HepG2 (cell line): ENCODE results near the gene ZDHHC16. TPM values are rescaled to one million over a fixed set of nuclear protein-coding genes. Genes with fewer than 3 reads are reported as not detected.
A peak's percentile ranks its signal among the peaks of the same experiment; 100 is the strongest.

Experiments
- ARHGAP35 ChIP-seq: sonication (generic); formaldehyde crosslinking; IDR thresholded peaks from 2 replicates; pipeline ENCODE4 v1.9.0; 2022; ENCODE audit warnings: mild to moderate bottlenecking, inconsistent platforms, moderate library complexity, missing genetic modification reagents, borderline replicate concordance
- ELF3 ChIP-seq: IDR thresholded peaks from 2 replicates; pipeline ENCODE4 v1.6.1; 2016; ENCODE audit warnings: missing genetic modification reagents, missing compliant biosample characterization
- MATR3 ChIP-seq: sonication (generic); formaldehyde crosslinking; IDR thresholded peaks from 2 replicates; pipeline ENCODE4 v1.4.0; 2020; ENCODE audit warnings: missing genetic modification reagents
- NAIF1 ChIP-seq: sonication (generic); formaldehyde crosslinking; IDR thresholded peaks from 2 replicates; pipeline ENCODE4 v1.5.0; 2020; ENCODE audit warnings: mild to moderate bottlenecking, missing genetic modification reagents, borderline replicate concordance
- REPIN1 ChIP-seq: sonication (generic); formaldehyde crosslinking; IDR thresholded peaks from 2 replicates; pipeline ENCODE4 v1.8.0; 2022; ENCODE audit warnings: missing genetic modification reagents, low read depth, mild to moderate bottlenecking, borderline replicate concordance
- SATB2 ChIP-seq: sonication (generic); formaldehyde crosslinking; IDR thresholded peaks from 2 replicates; pipeline ENCODE4 v1.5.0; 2020; ENCODE audit warnings: missing genetic modification reagents
- ZNF296 ChIP-seq: sonication (generic); formaldehyde crosslinking; conservative IDR thresholded peaks from 2 replicates; pipeline ENCODE4 v1.5.0; 2020; ENCODE audit warnings: mild to moderate bottlenecking, missing genetic modification reagents
- ZNF382 ChIP-seq: sonication (generic); formaldehyde crosslinking; IDR thresholded peaks from 2 replicates; pipeline ENCODE4 v1.5.0; 2020; ENCODE audit warnings: missing genetic modification reagents, mild to moderate bottlenecking, borderline replicate concordance
- ZNF441 ChIP-seq: sonication (generic); formaldehyde crosslinking; IDR thresholded peaks from 2 replicates; pipeline ENCODE4 v1.7.0; 2021; ENCODE audit warnings: missing genetic modification reagents, borderline replicate concordance
- ZNF577 ChIP-seq: sonication (generic); formaldehyde crosslinking; IDR thresholded peaks from 2 replicates; pipeline ENCODE4 v1.4.0; 2020; ENCODE audit warnings: mild to moderate bottlenecking, low read depth, missing genetic modification reagents, borderline replicate concordance
- ZSCAN21 ChIP-seq: sonication (generic); formaldehyde crosslinking; IDR thresholded peaks from 2 replicates; pipeline ENCODE4 v1.8.0; 2022; ENCODE audit warnings: mild to moderate bottlenecking, missing genetic modification reagents, moderate library complexity, borderline replicate concordance
- polyA plus RNA-seq, 8 experiments: library from polyadenylated mRNA; depleted of rRNA in 3 of 8; stranded (reverse) in 7 of 8; unstranded in 1 of 8; fragments of >200 nt; fragmentation: Illumina TruSeq in 4 of 8; extraction: Trizol in 4 of 8; gene quantifications; 2 replicates each; pipeline versions ENCODE4 v1.2.1 to v1.2.3, GENCODE V29; 2011 to 2016; ENCODE audit warnings: low read depth in 4 of 8, missing spikeins in 1 of 8, mixed read lengths in 1 of 8; ENCODE audit not compliant: insufficient read depth in 1 of 8
- total RNA-seq, 5 experiments: library from RNA; depleted of rRNA; stranded (reverse); fragments of >200 nt; fragmentation: Illumina TruSeq; extraction: Trizol; gene quantifications; 2 replicates each; pipeline ENCODE4 v1.2.3, GENCODE V29; 2016; ENCODE audit warnings: low read depth in 1 of 5
- TF ChIP-seq, protein P1 (sequence below): sonication (generic); formaldehyde crosslinking; IDR thresholded peaks from 2 replicates; pipeline ENCODE4 v1.4.0; 2020; ENCODE audit warnings: mild to moderate bottlenecking, missing genetic modification reagents
- TF ChIP-seq, protein P2 (sequence below): sonication (generic); formaldehyde crosslinking; IDR thresholded peaks from 2 replicates; pipeline ENCODE4 v1.4.0; 2020; ENCODE audit warnings: low read depth, mild to moderate bottlenecking, missing genetic modification reagents
- TF ChIP-seq, protein P3 (sequence below): sonication (generic); formaldehyde crosslinking; IDR thresholded peaks from 2 replicates; pipeline ENCODE4 v1.4.0; 2020; ENCODE audit warnings: missing genetic modification reagents, borderline replicate concordance
- TF ChIP-seq, protein P4 (sequence below): IDR thresholded peaks from 2 replicates; pipeline ENCODE4 v1.6.1; 2012; ENCODE audit warnings: low read depth, low read length, improper control_type of control experiment

ZDHHC16 gene
- total and polyA plus RNA-seq, 2 of the 13 experiments (the other 11 are each of a cell fraction or from before 2014, with no cell fraction given), result 40.8 to 41.8 TPM

DNA sequence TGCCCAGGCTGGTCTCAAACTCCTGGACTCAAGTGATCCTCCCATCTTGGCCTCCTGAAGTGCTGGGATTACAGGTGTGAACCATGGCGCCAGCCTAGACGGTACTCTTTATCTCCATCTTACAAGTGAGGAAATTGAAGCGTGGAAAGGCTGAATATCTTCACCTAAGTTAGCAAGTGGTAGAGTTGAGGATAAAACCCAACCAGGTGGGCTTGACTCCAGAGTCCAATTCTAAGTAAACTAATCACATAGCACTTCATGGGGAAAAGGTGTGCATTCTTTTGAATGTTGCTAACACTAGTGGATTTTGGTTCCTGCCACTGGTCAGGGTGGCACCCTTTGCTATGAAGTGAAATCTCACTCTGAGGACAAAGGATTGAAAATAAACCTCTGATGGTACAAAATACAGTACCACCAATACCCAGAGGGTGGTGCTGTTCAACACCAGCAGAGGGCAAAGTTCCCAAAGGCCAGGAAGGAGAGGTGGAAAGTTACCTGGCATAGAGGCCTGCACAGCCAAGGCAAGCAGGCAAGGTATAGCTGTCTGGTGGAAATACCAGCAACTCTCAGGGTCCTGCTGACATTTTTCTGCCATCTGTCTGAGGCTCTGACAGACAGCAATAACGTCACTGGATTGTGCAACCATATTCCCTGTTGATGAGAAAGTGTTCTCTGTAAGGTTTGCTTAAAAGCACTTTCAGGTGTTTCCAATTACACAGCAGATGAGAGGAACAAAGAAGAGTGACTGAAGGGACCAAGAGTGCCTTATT lies 17.6 kb downstream of the ZDHHC16 start (continued):
- TF ChIP-seq, protein P1, sequence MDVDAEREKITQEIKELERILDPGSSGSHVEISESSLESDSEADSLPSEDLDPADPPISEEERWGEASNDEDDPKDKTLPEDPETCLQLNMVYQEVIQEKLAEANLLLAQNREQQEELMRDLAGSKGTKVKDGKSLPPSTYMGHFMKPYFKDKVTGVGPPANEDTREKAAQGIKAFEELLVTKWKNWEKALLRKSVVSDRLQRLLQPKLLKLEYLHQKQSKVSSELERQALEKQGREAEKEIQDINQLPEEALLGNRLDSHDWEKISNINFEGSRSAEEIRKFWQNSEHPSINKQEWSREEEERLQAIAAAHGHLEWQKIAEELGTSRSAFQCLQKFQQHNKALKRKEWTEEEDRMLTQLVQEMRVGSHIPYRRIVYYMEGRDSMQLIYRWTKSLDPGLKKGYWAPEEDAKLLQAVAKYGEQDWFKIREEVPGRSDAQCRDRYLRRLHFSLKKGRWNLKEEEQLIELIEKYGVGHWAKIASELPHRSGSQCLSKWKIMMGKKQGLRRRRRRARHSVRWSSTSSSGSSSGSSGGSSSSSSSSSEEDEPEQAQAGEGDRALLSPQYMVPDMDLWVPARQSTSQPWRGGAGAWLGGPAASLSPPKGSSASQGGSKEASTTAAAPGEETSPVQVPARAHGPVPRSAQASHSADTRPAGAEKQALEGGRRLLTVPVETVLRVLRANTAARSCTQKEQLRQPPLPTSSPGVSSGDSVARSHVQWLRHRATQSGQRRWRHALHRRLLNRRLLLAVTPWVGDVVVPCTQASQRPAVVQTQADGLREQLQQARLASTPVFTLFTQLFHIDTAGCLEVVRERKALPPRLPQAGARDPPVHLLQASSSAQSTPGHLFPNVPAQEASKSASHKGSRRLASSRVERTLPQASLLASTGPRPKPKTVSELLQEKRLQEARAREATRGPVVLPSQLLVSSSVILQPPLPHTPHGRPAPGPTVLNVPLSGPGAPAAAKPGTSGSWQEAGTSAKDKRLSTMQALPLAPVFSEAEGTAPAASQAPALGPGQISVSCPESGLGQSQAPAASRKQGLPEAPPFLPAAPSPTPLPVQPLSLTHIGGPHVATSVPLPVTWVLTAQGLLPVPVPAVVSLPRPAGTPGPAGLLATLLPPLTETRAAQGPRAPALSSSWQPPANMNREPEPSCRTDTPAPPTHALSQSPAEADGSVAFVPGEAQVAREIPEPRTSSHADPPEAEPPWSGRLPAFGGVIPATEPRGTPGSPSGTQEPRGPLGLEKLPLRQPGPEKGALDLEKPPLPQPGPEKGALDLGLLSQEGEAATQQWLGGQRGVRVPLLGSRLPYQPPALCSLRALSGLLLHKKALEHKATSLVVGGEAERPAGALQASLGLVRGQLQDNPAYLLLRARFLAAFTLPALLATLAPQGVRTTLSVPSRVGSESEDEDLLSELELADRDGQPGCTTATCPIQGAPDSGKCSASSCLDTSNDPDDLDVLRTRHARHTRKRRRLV (CRISPR knock-in tag), result no peak
- TF ChIP-seq SATB2 (CRISPR knock-in tag) (no peak), REPIN1 (CRISPR knock-in tag) (no peak), ZNF577 (CRISPR knock-in tag) (no peak), NAIF1 (CRISPR knock-in tag) (no peak), ARHGAP35 (CRISPR knock-in tag) (no peak), ZSCAN21 (CRISPR knock-in tag) (peak; percentile 25; the same call in 1 of the 2 replicates), MATR3 (CRISPR knock-in tag) (no peak), ZNF296 (CRISPR knock-in tag) (no peak), ELF3 (peak; percentile 53; the same call in 1 of the 2 replicates), ZNF382 (CRISPR knock-in tag) (no peak), ZNF441 (CRISPR knock-in tag) (no peak)
- TF ChIP-seq, protein P2, sequence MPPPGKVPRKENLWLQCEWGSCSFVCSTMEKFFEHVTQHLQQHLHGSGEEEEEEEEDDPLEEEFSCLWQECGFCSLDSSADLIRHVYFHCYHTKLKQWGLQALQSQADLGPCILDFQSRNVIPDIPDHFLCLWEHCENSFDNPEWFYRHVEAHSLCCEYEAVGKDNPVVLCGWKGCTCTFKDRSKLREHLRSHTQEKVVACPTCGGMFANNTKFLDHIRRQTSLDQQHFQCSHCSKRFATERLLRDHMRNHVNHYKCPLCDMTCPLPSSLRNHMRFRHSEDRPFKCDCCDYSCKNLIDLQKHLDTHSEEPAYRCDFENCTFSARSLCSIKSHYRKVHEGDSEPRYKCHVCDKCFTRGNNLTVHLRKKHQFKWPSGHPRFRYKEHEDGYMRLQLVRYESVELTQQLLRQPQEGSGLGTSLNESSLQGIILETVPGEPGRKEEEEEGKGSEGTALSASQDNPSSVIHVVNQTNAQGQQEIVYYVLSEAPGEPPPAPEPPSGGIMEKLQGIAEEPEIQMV, result no peak
- TF ChIP-seq, protein P3, sequence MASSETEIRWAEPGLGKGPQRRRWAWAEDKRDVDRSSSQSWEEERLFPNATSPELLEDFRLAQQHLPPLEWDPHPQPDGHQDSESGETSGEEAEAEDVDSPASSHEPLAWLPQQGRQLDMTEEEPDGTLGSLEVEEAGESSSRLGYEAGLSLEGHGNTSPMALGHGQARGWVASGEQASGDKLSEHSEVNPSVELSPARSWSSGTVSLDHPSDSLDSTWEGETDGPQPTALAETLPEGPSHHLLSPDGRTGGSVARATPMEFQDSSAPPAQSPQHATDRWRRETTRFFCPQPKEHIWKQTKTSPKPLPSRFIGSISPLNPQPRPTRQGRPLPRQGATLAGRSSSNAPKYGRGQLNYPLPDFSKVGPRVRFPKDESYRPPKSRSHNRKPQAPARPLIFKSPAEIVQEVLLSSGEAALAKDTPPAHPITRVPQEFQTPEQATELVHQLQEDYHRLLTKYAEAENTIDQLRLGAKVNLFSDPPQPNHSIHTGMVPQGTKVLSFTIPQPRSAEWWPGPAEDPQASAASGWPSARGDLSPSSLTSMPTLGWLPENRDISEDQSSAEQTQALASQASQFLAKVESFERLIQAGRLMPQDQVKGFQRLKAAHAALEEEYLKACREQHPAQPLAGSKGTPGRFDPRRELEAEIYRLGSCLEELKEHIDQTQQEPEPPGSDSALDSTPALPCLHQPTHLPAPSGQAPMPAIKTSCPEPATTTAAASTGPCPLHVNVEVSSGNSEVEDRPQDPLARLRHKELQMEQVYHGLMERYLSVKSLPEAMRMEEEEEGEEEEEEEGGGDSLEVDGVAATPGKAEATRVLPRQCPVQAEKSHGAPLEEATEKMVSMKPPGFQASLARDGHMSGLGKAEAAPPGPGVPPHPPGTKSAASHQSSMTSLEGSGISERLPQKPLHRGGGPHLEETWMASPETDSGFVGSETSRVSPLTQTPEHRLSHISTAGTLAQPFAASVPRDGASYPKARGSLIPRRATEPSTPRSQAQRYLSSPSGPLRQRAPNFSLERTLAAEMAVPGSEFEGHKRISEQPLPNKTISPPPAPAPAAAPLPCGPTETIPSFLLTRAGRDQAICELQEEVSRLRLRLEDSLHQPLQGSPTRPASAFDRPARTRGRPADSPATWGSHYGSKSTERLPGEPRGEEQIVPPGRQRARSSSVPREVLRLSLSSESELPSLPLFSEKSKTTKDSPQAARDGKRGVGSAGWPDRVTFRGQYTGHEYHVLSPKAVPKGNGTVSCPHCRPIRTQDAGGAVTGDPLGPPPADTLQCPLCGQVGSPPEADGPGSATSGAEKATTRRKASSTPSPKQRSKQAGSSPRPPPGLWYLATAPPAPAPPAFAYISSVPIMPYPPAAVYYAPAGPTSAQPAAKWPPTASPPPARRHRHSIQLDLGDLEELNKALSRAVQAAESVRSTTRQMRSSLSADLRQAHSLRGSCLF, result no peak
- TF ChIP-seq, protein P4, sequence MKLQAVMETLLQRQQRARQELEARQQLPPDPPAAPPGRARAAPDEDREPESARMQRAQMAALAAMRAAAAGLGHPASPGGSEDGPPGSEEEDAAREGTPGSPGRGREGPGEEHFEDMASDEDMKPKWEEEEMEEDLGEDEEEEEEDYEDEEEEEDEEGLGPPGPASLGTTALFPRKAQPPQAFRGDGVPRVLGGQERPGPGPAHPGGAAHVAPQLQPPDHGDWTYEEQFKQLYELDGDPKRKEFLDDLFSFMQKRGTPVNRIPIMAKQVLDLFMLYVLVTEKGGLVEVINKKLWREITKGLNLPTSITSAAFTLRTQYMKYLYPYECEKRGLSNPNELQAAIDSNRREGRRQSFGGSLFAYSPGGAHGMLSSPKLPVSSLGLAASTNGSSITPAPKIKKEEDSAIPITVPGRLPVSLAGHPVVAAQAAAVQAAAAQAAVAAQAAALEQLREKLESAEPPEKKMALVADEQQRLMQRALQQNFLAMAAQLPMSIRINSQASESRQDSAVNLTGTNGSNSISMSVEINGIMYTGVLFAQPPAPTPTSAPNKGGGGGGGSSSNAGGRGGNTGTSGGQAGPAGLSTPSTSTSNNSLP, result no peak; the same call in 1 of the 2 replicates
